ENCODE results near the gene CYP1A2. TPM values are rescaled to one million over a fixed set of nuclear protein-coding genes. Genes with fewer than 3 reads are reported as not detected.
"Not testable (repeated sequence)": the region's sequence is repeated elsewhere in the genome, so short reads cannot be mapped to it uniquely, and the experiment has no call there.

CYP1A2 gene
- total and polyA plus RNA-seq, 8 donors: 0.15 to 0.58 (median 0.31) TPM; not detected in 1

GRCh38 chr15:74730619-74731316, 17.9 kb upstream of the CYP1A2 start:
- TF ChIP-seq, protein P1, sequence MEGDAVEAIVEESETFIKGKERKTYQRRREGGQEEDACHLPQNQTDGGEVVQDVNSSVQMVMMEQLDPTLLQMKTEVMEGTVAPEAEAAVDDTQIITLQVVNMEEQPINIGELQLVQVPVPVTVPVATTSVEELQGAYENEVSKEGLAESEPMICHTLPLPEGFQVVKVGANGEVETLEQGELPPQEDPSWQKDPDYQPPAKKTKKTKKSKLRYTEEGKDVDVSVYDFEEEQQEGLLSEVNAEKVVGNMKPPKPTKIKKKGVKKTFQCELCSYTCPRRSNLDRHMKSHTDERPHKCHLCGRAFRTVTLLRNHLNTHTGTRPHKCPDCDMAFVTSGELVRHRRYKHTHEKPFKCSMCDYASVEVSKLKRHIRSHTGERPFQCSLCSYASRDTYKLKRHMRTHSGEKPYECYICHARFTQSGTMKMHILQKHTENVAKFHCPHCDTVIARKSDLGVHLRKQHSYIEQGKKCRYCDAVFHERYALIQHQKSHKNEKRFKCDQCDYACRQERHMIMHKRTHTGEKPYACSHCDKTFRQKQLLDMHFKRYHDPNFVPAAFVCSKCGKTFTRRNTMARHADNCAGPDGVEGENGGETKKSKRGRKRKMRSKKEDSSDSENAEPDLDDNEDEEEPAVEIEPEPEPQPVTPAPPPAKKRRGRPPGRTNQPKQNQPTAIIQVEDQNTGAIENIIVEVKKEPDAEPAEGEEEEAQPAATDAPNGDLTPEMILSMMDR (IDR thresholded peaks at IDR 0.05): no peak
- intact Hi-C loops (cut with DNase I): no loop called here

DNA sequence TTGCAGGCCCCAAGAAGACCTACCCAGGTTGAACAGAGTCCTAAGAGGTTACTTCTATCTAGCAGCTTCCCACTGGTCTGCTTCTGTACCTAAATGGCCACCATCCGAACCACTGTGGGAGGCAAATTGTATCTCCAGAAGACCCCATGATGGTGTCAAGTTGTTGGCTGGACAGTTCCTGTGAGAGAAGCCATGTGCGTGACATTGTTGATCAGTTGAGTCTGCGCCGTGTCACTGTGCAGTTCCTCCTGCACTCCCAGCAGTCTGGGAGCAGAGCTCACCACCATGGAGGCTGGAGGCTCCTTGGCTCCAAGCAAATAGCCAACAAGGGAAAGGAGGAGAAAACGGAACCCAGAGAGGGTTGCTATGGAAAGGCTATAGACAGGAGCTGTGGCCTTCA, 15.8 kb upstream of the CYP1A2 start:
- Histone ChIP-seq H3K27me3 (peaks cover 0 to 16% of the 10 kb centered on the region in 2 donors), H3K4me3 (no peak overlapping the region), H3K36me3 (no peaks in the 10 kb centered on the region), H3K4me1 (no peaks in the 10 kb centered on the region), H3K27ac (no peak overlapping the region), H3K9me3 (no peaks in the 10 kb centered on the region)
- TF ChIP-seq, protein P1 (IDR thresholded peaks at IDR 0.05): no peak
- DNase-seq (no peak), ATAC-seq (no peak)
- intact Hi-C loops (cut with DNase I): no loop called here

More at GRCh38 chr15:74730619-74731316, 17.9 kb upstream of the CYP1A2 start:
- H3K9me3 ChIP-seq: no peaks in the 10 kb centered on the region
- no peak overlapping the region for H3K27ac ChIP-seq
- DNase-seq: no peak
- no peaks in the 10 kb centered on the region for H3K36me3 ChIP-seq
- no peak overlapping the region for H3K4me3 ChIP-seq
- peaks cover 15 to 30% of the 10 kb centered on the region in 2 donors for H3K27me3 ChIP-seq
- peaks cover 0 to 14% of the 10 kb centered on the region in 2 donors for H3K4me1 ChIP-seq
- ATAC-seq: no peak

GRCh38 chr15:74733269-74733668, 15.4 kb upstream of the CYP1A2 start:
- no peaks in the 10 kb centered on the region for H3K4me1 ChIP-seq
- intact Hi-C loops (cut with DNase I): no loop called here
- TF ChIP-seq, protein P1 (IDR thresholded peaks at IDR 0.05): no peak
- ATAC-seq: no peak
- H3K4me3 ChIP-seq: no peak overlapping the region
- peaks cover 0 to 11% of the 10 kb centered on the region in 2 donors for H3K27me3 ChIP-seq
- no peaks in the 10 kb centered on the region for H3K9me3 ChIP-seq
- H3K36me3 ChIP-seq: no peaks in the 10 kb centered on the region
- no peak overlapping the region for H3K27ac ChIP-seq
- no peak for DNase-seq

- Histone ChIP-seq H3K4me3 (no peak overlapping the region), H3K4me1 (no peaks in the 10 kb centered on the region), H3K27me3 (peaks cover 0 to 10% of the 10 kb centered on the region in 2 donors), H3K36me3 (no peaks in the 10 kb centered on the region), H3K9me3 (no peaks in the 10 kb centered on the region), H3K27ac (no peak overlapping the region)
- TF ChIP-seq, protein P1 (IDR thresholded peaks at IDR 0.05): no peak
- intact Hi-C loops (cut with DNase I): no loop called here
- DNase-seq (no peak), ATAC-seq (no peak)
Observed at GRCh38 chr15:74735305-74735704, 13.3 kb upstream of the CYP1A2 start.

- H3K9me3 ChIP-seq; H3K27me3 ChIP-seq; DNase-seq; H3K4me1 ChIP-seq; H3K27ac ChIP-seq; H3K4me3 ChIP-seq; H3K36me3 ChIP-seq; ATAC-seq; intact Hi-C loops (cut with DNase I): not testable (repeated sequence)
Observed at GRCh38 chr15:74738239-74738638, 10.4 kb upstream of the CYP1A2 start.

GRCh38 chr15:74742422-74742821, 6.2 kb upstream of the CYP1A2 start:
- intact Hi-C loops (cut with DNase I): no loop called here
- H3K36me3 ChIP-seq: no peaks in the 10 kb centered on the region
- TF ChIP-seq, protein P1 (IDR thresholded peaks at IDR 0.05): no peak
- H3K27ac ChIP-seq: no peak overlapping the region
- DNase-seq: no peak
- ATAC-seq: no peak
- H3K9me3 ChIP-seq: peaks cover 0 to 5% of the 10 kb centered on the region in 2 donors
- no peaks in the 10 kb centered on the region for H3K4me1 ChIP-seq
- H3K27me3 ChIP-seq: no peaks in the 10 kb centered on the region
- H3K4me3 ChIP-seq: no peak overlapping the region

All from left lung (tissue), 10 donors.